WERI-Rb-1 (cell line): Measurements from ENCODE around the gene FLT4.

Experiments used
- DNase-seq: peaks from one replicate; pipeline ENCODE4 v3.0.0-alpha.2; 2020
- H3K27ac ChIP-seq: fragments of 250-450 bp; sonication (Bioruptor Pico); 2 replicates; pipeline ENCODE4 v1.5.1; 2020; ENCODE audit warnings: mild to moderate bottlenecking, moderate library complexity
- H3K27me3 ChIP-seq: fragments of 250-450 bp; sonication (Bioruptor Pico); 2 replicates; pipeline ENCODE4 v1.5.1; 2021; ENCODE audit warnings: mild to moderate bottlenecking, low read depth, moderate library complexity; ENCODE audit not compliant: insufficient read depth, severe bottlenecking
- H3K36me3 ChIP-seq: fragments of 250-450 bp; sonication (Bioruptor Pico); 2 replicates; pipeline ENCODE4 v1.5.1; 2020; ENCODE audit warnings: mild to moderate bottlenecking, moderate library complexity
- H3K4me3 ChIP-seq: 2 replicates; pipeline ENCODE4 v1.5.1; 2011; ENCODE audit warnings: low read depth, mild to moderate bottlenecking, control low read depth, low read length
- H3K9me3 ChIP-seq: fragments of 250-450 bp; sonication (Bioruptor Pico); 2 replicates; pipeline ENCODE4 v1.5.1; 2021; ENCODE audit warnings: mild to moderate bottlenecking, moderate library complexity; ENCODE audit not compliant: severe bottlenecking
- CTCF ChIP-seq: IDR thresholded peaks from 2 replicates; pipeline ENCODE4 v1.5.1; 2011; ENCODE audit warnings: low read depth, mild to moderate bottlenecking, control low read depth, inconsistent platforms, low read length

The FLT4 gene

GRCh38 chr5:180627386-180628120, 21.8 kb downstream of the FLT4 start:
- TF ChIP-seq CTCF: no peak

DNA sequence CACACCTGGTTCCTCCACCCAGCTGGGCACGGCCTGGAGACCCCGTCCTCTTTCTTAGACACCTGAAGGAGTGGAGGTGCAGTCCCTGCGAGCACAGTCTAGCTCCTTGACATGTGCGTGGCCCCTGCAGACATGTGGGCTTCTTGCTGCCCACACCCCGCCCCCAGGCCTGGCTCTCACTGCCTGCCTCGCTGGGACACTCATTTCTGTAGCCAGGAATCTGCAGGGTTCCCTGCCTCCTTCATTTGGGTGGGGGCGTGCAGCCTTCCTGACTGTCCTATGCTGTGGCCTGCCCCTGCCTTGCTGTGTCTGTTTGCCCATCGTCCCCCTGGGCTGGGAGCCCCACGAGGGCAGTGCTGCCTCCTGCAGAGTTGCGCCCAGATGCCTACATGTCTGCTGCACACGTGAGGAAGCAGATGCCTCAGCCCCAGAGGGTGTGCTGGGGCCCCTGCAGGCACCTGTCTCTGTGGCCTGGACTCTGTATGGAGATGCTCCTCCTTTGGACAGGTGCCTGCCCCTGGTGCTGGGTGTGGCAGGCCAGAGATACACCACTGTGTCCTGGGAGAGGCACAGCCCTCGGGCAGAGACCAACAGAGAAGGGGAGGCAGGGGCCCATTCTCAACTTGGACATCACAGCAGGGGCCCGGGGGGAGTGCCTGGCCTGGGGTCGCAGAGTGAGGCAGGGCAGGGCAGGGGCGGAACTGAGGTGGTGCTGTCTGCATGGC, 22.6 kb downstream of the FLT4 start:
- no peak for DNase-seq
- H3K27me3 ChIP-seq: no peaks in the 10 kb centered on the region
- TF ChIP-seq CTCF: no peak
- H3K9me3 ChIP-seq: no peaks in the 10 kb centered on the region
- no peak overlapping the region for H3K4me3 ChIP-seq
- no peak overlapping the region for H3K27ac ChIP-seq
- no peaks in the 10 kb centered on the region for H3K36me3 ChIP-seq

More at GRCh38 chr5:180627386-180628120, 21.8 kb downstream of the FLT4 start:
- Histone ChIP-seq H3K36me3 (no peaks in the 10 kb centered on the region), H3K4me3 (no peak overlapping the region), H3K27me3 (no peaks in the 10 kb centered on the region), H3K9me3 (no peaks in the 10 kb centered on the region), H3K27ac (no peak overlapping the region)
- DNase-seq: no peak

- no peak for TF ChIP-seq CTCF
- Histone ChIP-seq H3K27ac (no peak overlapping the region), H3K36me3 (no peaks in the 10 kb centered on the region), H3K4me3 (no peak overlapping the region), H3K9me3 (no peaks in the 10 kb centered on the region), H3K27me3 (no peaks in the 10 kb centered on the region)
- no peak for DNase-seq
Observed at GRCh38 chr5:180625791-180626660, 23.4 kb downstream of the FLT4 start.

GRCh38 chr5:180625125-180625790, 24.1 kb downstream of the FLT4 start:
- TF ChIP-seq CTCF: no peak
- DNase-seq: no peak
- Histone ChIP-seq H3K9me3 (no peaks in the 10 kb centered on the region), H3K4me3 (no peak overlapping the region), H3K27ac (no peak overlapping the region), H3K27me3 (no peaks in the 10 kb centered on the region), H3K36me3 (no peaks in the 10 kb centered on the region)

DNA sequence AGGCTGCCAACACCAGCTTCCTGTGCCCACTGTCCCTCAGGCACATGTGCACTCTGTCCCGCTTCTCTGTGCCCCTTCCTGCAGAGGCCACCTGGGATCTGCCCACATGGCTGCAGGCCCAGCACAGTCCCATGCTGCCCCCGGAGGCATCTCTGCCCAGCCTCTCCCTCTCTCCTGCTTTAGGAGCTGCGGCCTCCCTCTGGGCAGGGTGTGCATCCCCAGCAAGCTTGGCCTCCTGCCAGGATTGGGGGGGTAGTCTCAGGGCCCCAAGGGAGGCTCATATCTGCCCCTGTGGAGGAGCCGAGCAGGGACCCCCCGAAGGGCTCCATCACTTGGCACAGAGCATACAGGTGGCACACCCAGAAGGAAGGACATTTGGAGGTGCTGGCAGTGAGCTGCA, 24.8 kb downstream of the FLT4 start:
- no peak for DNase-seq
- H3K36me3 ChIP-seq: no peaks in the 10 kb centered on the region
- TF ChIP-seq CTCF: no peak
- H3K9me3 ChIP-seq: no peaks in the 10 kb centered on the region
- no peak overlapping the region for H3K27ac ChIP-seq
- no peaks in the 10 kb centered on the region for H3K27me3 ChIP-seq
- no peak overlapping the region for H3K4me3 ChIP-seq
